Measurements from ENCODE around the gene PLA2G2F.

Gene PLA2G2F

GRCh38 chr1:20172033-20172590 is 33.0 kb downstream of the PLA2G2F start:
- DNase-seq, result no peak

- peak; percentile 36 to 67 (median 58) for DNase-seq
Measured at GRCh38 chr1:20174937-20175666, 36.0 kb downstream of the PLA2G2F start.

- DNase-seq, result peak; percentile 14 to 61 (median 35)
Measured at GRCh38 chr1:20178634-20179370, 39.7 kb downstream of the PLA2G2F start.

GRCh38 chr1:20179371-20180128 is 40.4 kb downstream of the PLA2G2F start:
- DNase-seq, result no peak

GRCh38 chr1:20180129-20180843 is 41.2 kb downstream of the PLA2G2F start:
- no peak for DNase-seq

GRCh38 chr1:20180844-20181207 is 41.7 kb downstream of the PLA2G2F start:
- no peak for DNase-seq

GRCh38 chr1:20182415-20182814 is 43.3 kb downstream of the PLA2G2F start:
- DNase-seq, result peak in 2 of 4 experiments; percentile 19 to 51

GRCh38 chr1:20183035-20183434 is 43.9 kb downstream of the PLA2G2F start:
- no peak for DNase-seq

GRCh38 chr1:20183616-20184271 is 44.6 kb downstream of the PLA2G2F start:
- no peak for DNase-seq

- DNase-seq, result no peak
Measured at GRCh38 chr1:20184481-20184900, 45.4 kb downstream of the PLA2G2F start.

GRCh38 chr1:20184997-20185833 is 46.1 kb downstream of the PLA2G2F start:
- no peak for DNase-seq

GRCh38 chr1:20185834-20186782 is 47.0 kb downstream of the PLA2G2F start, which contains the start of the genes PLA2G2C and UBXN10:
PLA2G2C (minus strand) TSS chr1:20186518; CDS start chr1:20177363, 9,155 bp downstream.
UBXN10 (plus strand) TSS chr1:20186096; CDS start chr1:20190562, 4,466 bp downstream.
- no peak for DNase-seq

GRCh38 chr1:20187103-20187812 is 48.1 kb downstream of the PLA2G2F start:
- no peak for DNase-seq

- DNase-seq, result peak in 1 of 4 experiments; percentile 36
Measured at GRCh38 chr1:20187813-20188454, 48.8 kb downstream of the PLA2G2F start.

- peak in 1 of 4 experiments; percentile 33 for DNase-seq
Measured at GRCh38 chr1:20188455-20188817, 49.3 kb downstream of the PLA2G2F start.

GRCh38 chr1:20189664-20190063 is 50.5 kb downstream of the PLA2G2F start:
- no peak for DNase-seq

GRCh38 chr1:20190256-20191160 is 51.4 kb downstream of the PLA2G2F start:
- DNase-seq, result no peak
